CD4-positive, alpha-beta T cell treated with Interleukin-21 for 1 hour (primary cell): ENCODE measurements around the gene SIX3.

Experiments
- DNase-seq: peaks from one replicate; pipeline ENCODE4 v3.0.0-alpha.2; 2020

Gene SIX3

GRCh38 chr2:44941551-44942234 lies at the start of gene SIX3:
SIX3 (plus strand) TSS chr2:44941702; CDS start chr2:44942105, 403 bp downstream.
- DNase-seq: peak; percentile 46

- no peak for DNase-seq
These were observed 47.4 kb upstream of the SIX3 start for GRCh38 chr2:44894058-44894457.

GRCh38 chr2:44895061-44895460 lies 46.4 kb upstream of the SIX3 start:
- DNase-seq: no peak

GRCh38 chr2:44897406-44897805 lies 44.1 kb upstream of the SIX3 start:
- DNase-seq: no peak

- no peak for DNase-seq
These were observed 39.0 kb upstream of the SIX3 start for GRCh38 chr2:44902217-44903137.

- DNase-seq: no peak
These were observed 36.9 kb upstream of the SIX3 start for GRCh38 chr2:44904578-44904977.

- no peak for DNase-seq
These were observed 34.5 kb upstream of the SIX3 start for GRCh38 chr2:44906972-44907371.

- no peak for DNase-seq
These were observed 31.7 kb upstream of the SIX3 start for GRCh38 chr2:44909831-44910230.

- DNase-seq: no peak
These were observed 28.8 kb upstream of the SIX3 start for GRCh38 chr2:44912660-44913059.

GRCh38 chr2:44916291-44916690 lies 25.2 kb upstream of the SIX3 start:
- DNase-seq: no peak

GRCh38 chr2:44918095-44918775 lies 23.3 kb upstream of the SIX3 start:
- DNase-seq: no peak

GRCh38 chr2:44920751-44921150 lies 20.8 kb upstream of the SIX3 start:
- DNase-seq: no peak

- DNase-seq: no peak
These were observed 18.7 kb upstream of the SIX3 start for GRCh38 chr2:44922776-44923175.

GRCh38 chr2:44925561-44926136 lies 15.9 kb upstream of the SIX3 start:
- DNase-seq: no peak

GRCh38 chr2:44926957-44927356 lies 14.5 kb upstream of the SIX3 start:
- no peak for DNase-seq

- DNase-seq: no peak
These were observed 13.5 kb upstream of the SIX3 start for GRCh38 chr2:44927985-44928482.

- DNase-seq: no peak
These were observed 12.9 kb upstream of the SIX3 start for GRCh38 chr2:44928483-44929158.

GRCh38 chr2:44929159-44929734 lies 12.3 kb upstream of the SIX3 start:
- no peak for DNase-seq

GRCh38 chr2:44929735-44930273 lies 11.7 kb upstream of the SIX3 start:
- DNase-seq: no peak

- DNase-seq: no peak
These were observed 11.0 kb upstream of the SIX3 start for GRCh38 chr2:44930274-44931197.
